ENCODE data around the gene LRP1-AS. TPM values are rescaled to one million over a fixed set of nuclear protein-coding genes. Genes with fewer than 3 reads are reported as not detected.

LRP1-AS gene
- total RNA-seq, 1 donor from 2014 or later = not detected

GRCh38 chr12:57112492-57113294 lies 34.7 kb downstream of the LRP1-AS start:
- intact Hi-C loops (cut with micrococcal nuclease) = loop anchor here (1.0 to 5.0 kb wide), 6 partner anchors 43 to 955 kb away; partner anchors contain the start of genes MYL6, NACA and PRIM1
- H3K4me3 Mint-ChIP-seq (ENCODE audit: low read depth) = peak overlapping the region; percentile 94
- peaks cover 29% of the 10 kb centered on the region for H3K4me1 Mint-ChIP-seq (ENCODE audit: low read depth)
- H3K27ac Mint-ChIP-seq = peak overlapping the region; percentile 95
- DNase-seq (ENCODE audit: low spot score) = no peak
- H3K36me3 Mint-ChIP-seq (ENCODE audit: low read depth) = peaks cover 26% of the 10 kb centered on the region
- peaks cover 9% of the 10 kb centered on the region for H3K27me3 Mint-ChIP-seq (ENCODE audit: low read depth)
- H3K9me3 Mint-ChIP-seq = no peaks in the 10 kb centered on the region

DNA sequence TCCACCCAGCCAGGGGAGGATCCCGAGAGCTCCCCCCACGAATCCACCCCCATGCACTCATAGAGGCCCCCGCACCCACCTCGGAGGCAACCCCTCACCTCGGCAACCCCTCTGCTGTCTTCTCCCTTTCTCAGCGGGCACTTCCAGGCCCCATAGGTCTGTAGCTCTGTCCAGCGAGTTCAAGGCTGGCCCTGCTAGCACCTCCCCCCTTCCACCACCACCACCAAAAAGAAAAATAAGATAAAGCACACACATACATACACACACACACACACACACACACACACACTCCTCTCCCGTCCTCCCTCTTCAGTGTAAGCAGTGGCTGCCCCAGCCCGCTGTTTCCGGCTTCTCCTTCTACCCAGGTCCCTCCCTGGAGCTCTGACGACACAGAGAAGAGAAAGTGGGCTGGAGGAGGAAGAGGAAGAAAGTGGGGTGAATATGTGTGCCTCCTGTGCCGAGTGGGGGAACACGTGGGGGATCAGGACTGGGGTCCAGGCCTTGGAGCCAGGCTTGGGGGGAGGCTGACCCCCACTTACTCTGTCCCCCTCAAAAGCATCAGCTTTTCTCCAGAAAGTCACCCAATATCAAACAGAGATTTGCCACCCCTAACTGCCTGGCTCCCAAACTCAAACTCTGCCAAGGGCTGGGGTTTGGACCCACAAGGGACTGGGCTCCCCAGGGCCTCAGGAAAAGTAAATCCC lies 36.2 kb downstream of the LRP1-AS start, which contains the start of gene STAT6:
Gene STAT6 (minus strand): TSS at position 332 of the 704 bp plus-strand sequence. CDS start 3,084 bp downstream, outside the sequence.
- peak; percentile 83 for DNase-seq (ENCODE audit: low spot score)
- intact Hi-C loops (cut with micrococcal nuclease) = loop anchor here (1.0 to 5.0 kb wide), 4 partner anchors 24 to 954 kb away; partner anchors contain the start of genes MYL6, NACA and PRIM1
- Mint-ChIP-seq H3K4me1 (ENCODE audit: low read depth) (peaks cover 37% of the 10 kb centered on the region), H3K4me3 (ENCODE audit: low read depth) (peak within 1 kb of the TSS; percentile 94), H3K27me3 (ENCODE audit: low read depth) (peaks cover under 1% of the 10 kb centered on the region), H3K36me3 (ENCODE audit: low read depth) (peaks cover 41% of the 10 kb centered on the region), H3K9me3 (no peaks in the 10 kb centered on the region), H3K27ac (peak within 1 kb of the TSS; percentile 95)

DNA sequence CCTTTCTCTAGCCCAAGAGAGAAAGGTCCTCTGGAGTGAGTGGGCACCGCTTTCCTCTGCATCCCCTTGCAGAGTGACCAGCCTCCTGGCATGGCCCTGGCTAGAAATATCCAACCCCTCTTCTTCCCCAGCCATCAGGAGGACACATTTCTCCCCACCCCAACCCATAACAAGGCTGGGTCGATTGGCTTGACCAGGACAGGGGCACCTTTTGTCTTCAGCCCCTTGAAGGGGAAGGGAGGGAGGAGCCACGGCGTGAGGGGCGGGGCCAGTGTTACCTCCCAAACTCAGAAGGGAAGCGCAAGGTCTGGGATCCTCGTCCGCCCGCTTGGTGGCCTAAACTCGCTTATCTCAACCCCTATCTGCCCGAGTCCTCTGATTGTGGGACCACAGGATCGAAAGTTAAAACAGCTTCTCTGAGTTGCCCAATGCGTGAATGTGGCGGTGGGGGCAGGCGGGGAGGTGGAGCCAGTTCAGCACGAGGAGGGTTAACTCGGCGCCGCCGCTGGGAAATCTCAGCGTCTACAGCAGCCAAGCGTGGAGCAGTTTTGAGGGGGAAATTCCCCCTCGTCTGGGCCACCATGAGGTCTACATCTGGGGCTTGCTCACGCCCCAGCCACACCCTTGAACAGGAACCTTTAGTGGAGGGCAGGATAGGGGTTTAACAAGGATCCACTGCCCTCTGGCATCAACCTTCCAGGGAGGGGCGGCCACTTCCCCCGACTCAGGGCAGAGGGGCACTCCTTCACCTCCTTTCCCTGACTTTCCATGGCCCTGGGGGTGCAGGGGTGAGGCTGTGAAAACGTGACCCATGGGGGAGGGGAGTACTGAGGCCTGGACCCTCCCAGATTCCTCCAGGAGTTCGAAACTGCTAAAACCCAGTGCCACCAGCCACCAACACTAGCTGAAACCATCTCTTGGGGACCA lies 37.1 kb downstream of the LRP1-AS start:
- Mint-ChIP-seq H3K9me3 (no peaks in the 10 kb centered on the region), H3K36me3 (ENCODE audit: low read depth) (peaks cover 49% of the 10 kb centered on the region), H3K4me3 (ENCODE audit: low read depth) (peak overlapping the region; percentile 94), H3K27ac (peak overlapping the region; percentile 95), H3K4me1 (ENCODE audit: low read depth) (peaks cover 37% of the 10 kb centered on the region), H3K27me3 (ENCODE audit: low read depth) (no peaks in the 10 kb centered on the region)
- peak; percentile 61 for DNase-seq (ENCODE audit: low spot score)
- intact Hi-C loops (cut with micrococcal nuclease) = loop anchor here (1.0 to 5.0 kb wide), 4 partner anchors 23 to 953 kb away; partner anchors contain the start of genes MYL6, NACA and PRIM1

GRCh38 chr12:57109207-57110103 lies 38.0 kb downstream of the LRP1-AS start:
- H3K9me3 Mint-ChIP-seq = no peaks in the 10 kb centered on the region
- H3K4me1 Mint-ChIP-seq (ENCODE audit: low read depth) = peaks cover 37% of the 10 kb centered on the region
- H3K36me3 Mint-ChIP-seq (ENCODE audit: low read depth) = peaks cover 58% of the 10 kb centered on the region
- H3K27me3 Mint-ChIP-seq (ENCODE audit: low read depth) = no peaks in the 10 kb centered on the region
- intact Hi-C loops (cut with micrococcal nuclease) = loop anchor here (5.0 kb wide), 3 partner anchors 357 to 952 kb away; partner anchors contain the start of genes MYL6, NACA and PRIM1
- no peak for DNase-seq (ENCODE audit: low spot score)
- peak overlapping the region; percentile 94 for H3K4me3 Mint-ChIP-seq (ENCODE audit: low read depth)
- peak overlapping the region; percentile 95 for H3K27ac Mint-ChIP-seq

DNA sequence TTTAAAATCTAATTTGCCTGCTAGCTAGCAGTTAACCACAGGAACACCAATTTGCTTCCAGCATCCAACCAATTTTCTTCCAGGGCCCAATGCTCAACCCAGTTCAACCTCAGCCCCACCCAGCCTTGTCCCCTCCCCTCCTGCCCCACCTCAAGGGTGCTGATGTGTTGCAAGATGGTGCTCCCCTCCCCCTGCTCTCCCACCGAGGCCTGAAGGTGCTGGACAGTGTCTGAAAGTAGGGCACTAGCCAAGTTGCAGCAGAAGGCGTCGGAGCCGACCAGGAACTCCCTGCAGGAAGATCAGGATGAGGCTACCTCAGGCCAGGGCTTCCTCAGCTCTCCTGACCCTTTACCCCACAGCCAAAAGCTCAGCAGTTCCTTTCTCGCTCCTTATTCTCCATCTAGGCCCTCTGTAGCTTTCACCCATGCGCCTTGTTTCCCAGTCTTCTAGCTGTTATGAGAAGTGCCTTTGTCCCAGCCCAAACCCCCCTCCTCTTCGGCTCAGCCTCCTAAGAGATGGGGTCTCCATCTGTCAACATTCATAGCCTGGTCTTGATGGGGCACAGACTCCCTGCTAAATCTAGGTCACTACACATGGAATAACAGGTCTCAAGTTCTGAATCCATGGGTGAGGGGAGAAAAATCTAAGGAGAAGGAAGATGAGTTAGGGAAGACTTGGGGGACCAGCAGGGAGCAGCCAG lies 39.8 kb downstream of the LRP1-AS start:
- Mint-ChIP-seq H3K4me3 (ENCODE audit: low read depth) (no peak overlapping the region), H3K27ac (peak overlapping the region; percentile 34), H3K27me3 (ENCODE audit: low read depth) (no peaks in the 10 kb centered on the region), H3K4me1 (ENCODE audit: low read depth) (peaks cover 36% of the 10 kb centered on the region), H3K9me3 (no peaks in the 10 kb centered on the region), H3K36me3 (ENCODE audit: low read depth) (peaks cover 72% of the 10 kb centered on the region)
- intact Hi-C loops (cut with micrococcal nuclease) = no loop called here
- no peak for DNase-seq (ENCODE audit: low spot score)

DNA sequence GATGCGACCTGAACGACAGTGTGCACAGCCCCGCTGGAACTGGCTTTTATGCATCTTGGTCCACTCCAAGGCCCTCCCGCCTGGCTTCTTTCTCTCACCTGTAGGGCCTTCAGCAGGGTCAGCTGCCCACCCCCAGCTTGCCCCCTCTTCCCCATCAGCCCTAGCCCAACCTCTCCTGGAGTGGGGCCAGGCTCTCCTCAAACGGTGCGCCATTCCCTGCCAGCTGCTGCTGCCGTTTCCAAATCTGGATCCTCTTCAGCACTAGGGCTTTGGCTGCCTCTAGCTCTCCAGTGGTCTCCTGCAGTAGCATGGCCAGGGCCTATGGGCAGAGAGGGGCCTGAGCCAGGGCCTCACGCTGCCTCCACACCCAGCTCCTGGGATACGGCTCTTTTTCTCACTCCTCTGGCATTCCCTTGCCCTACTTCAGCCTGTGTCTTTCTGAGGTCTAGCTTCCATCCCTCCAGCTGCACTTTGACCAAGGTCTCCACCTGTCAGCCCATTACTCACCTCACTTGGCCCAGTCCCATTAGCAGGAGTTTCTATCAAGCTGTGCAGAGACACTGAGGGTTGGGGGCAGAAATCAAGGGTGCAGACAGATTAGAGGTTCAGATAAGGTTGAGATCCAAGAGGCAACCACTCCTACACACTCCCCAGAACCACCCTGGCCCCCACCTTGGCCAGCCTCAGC lies 41.3 kb downstream of the LRP1-AS start:
- Mint-ChIP-seq H3K9me3 (no peaks in the 10 kb centered on the region), H3K27ac (peak overlapping the region; percentile 23), H3K4me1 (ENCODE audit: low read depth) (peaks cover 28% of the 10 kb centered on the region), H3K36me3 (ENCODE audit: low read depth) (peaks cover 84% of the 10 kb centered on the region), H3K4me3 (ENCODE audit: low read depth) (no peak overlapping the region), H3K27me3 (ENCODE audit: low read depth) (no peaks in the 10 kb centered on the region)
- intact Hi-C loops (cut with micrococcal nuclease) = no loop called here
- no peak for DNase-seq (ENCODE audit: low spot score)

DNA sequence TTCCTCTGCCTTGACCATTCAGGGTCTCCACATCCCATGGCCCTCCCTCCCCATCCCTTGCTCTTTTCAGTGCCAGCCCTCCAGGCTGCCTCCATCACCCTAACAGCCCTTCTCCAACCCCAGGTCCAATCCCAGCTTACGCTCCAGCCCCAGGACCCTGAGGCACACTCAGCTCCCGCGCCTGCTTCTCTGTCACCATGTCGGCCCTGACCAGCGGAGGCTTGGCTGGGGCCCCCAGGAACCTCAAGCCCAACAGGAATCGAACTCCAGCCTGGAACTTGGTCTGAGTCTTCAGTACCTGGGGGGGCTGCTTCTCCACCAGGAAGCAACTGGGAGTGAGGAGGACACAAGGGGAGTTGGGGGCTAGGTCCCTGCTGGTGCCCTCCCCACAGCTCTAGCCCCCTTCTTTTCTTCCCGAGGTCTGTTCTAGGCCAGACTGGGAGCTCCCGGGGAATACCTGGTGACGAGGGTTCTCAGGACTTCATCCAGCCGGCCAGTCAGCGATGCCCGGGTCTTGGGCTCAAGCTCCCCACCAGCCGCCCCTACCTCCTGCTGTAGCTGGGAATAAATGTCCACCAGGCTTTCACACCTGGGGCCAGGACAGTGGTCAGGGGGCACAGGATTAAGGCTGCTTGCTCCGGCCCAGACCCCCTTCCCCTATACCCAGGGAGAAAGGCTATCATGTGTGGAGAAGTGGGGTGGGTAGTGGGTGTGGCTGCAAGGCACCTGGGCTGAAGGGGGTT lies 42.2 kb downstream of the LRP1-AS start:
- Mint-ChIP-seq H3K9me3 (no peaks in the 10 kb centered on the region), H3K27me3 (ENCODE audit: low read depth) (no peaks in the 10 kb centered on the region), H3K36me3 (ENCODE audit: low read depth) (peaks cover 83% of the 10 kb centered on the region), H3K4me1 (ENCODE audit: low read depth) (peaks cover 28% of the 10 kb centered on the region), H3K27ac (no peak overlapping the region), H3K4me3 (ENCODE audit: low read depth) (no peak overlapping the region)
- no peak for DNase-seq (ENCODE audit: low spot score)
- intact Hi-C loops (cut with micrococcal nuclease) = no loop called here

DNA sequence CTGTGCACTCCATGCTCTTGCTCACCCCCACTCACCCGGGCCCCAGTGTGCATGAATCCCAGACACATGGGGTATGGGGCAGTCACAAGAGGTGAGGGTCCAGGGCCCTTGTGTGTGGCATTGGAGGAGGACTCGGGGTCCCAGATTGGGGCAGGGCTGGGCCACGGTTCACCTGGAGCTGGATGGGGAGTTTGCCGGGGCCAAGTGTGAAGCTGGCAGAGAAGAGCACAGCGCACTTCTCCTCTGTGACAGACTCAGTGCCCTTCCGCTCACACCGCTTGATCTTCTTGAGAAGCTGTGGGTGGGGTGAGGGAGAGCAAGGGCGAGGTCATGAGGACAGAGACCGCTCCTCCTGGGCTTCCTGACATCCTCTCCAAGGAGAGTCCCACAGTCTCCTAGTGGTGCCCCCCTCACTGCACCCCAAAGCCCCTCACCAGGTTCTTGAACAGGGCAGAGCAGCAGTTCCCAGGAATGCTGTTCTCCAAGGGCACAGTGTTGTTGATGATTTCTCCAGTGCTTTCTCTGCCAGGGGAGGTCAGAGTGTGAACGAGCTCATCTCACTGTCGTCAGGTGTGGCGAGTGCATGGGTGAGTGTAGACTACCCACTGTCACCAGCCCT lies 43.0 kb downstream of the LRP1-AS start:
- intact Hi-C loops (cut with micrococcal nuclease) = no loop called here

DNA sequence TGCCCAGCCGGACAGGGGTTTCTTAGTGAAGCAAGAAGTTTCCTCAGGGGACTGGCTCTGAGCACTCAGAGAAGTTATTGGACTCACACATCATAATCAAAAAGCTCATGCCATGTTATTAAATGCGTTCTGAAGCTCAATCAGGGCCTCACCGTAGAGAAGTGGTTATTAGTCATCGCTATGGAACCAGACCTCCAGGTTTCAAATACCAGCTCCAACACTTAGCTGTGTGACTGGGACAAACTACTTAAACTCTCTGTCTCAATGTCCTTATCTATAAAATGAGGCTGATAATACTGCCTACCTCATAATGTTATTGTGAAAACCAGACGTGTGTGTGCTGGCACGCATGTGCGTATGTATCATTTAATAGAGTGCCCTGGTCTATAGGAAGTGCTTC lies 43.6 kb downstream of the LRP1-AS start:
- no peak overlapping the region for H3K27ac Mint-ChIP-seq
- H3K36me3 Mint-ChIP-seq (ENCODE audit: low read depth) = peaks cover 86% of the 10 kb centered on the region
- H3K9me3 Mint-ChIP-seq = no peaks in the 10 kb centered on the region
- H3K4me3 Mint-ChIP-seq (ENCODE audit: low read depth) = no peak overlapping the region
- H3K4me1 Mint-ChIP-seq (ENCODE audit: low read depth) = peaks cover 19% of the 10 kb centered on the region
- DNase-seq (ENCODE audit: low spot score) = no peak
- H3K27me3 Mint-ChIP-seq (ENCODE audit: low read depth) = no peaks in the 10 kb centered on the region
- intact Hi-C loops (cut with micrococcal nuclease) = no loop called here

More for the DNA sequence above, 43.0 kb downstream of the LRP1-AS start:
- no peaks in the 10 kb centered on the region for H3K9me3 Mint-ChIP-seq
- no peak overlapping the region for H3K27ac Mint-ChIP-seq
- no peak overlapping the region for H3K4me3 Mint-ChIP-seq (ENCODE audit: low read depth)
- peaks cover 83% of the 10 kb centered on the region for H3K36me3 Mint-ChIP-seq (ENCODE audit: low read depth)
- DNase-seq (ENCODE audit: low spot score) = no peak
- H3K27me3 Mint-ChIP-seq (ENCODE audit: low read depth) = no peaks in the 10 kb centered on the region
- H3K4me1 Mint-ChIP-seq (ENCODE audit: low read depth) = peaks cover 21% of the 10 kb centered on the region
